HG03039 (cell line): Measurements from ENCODE around the gene SNAPC3.
A peak's percentile ranks its signal among the peaks of the same experiment; 100 is the strongest.
"Not testable (repeated sequence)": the region's sequence is repeated elsewhere in the genome, so short reads cannot be mapped to it uniquely, and the experiment has no call there.

Source experiments
- ATAC-seq: cut with Tn5 transposase; IDR thresholded peaks from one replicate; pipeline ENCODE4 v1.9.1; 2021; ENCODE audit warnings: mild to moderate bottlenecking, moderate library complexity; ENCODE audit not compliant: unreplicated experiment

The SNAPC3 gene

DNA sequence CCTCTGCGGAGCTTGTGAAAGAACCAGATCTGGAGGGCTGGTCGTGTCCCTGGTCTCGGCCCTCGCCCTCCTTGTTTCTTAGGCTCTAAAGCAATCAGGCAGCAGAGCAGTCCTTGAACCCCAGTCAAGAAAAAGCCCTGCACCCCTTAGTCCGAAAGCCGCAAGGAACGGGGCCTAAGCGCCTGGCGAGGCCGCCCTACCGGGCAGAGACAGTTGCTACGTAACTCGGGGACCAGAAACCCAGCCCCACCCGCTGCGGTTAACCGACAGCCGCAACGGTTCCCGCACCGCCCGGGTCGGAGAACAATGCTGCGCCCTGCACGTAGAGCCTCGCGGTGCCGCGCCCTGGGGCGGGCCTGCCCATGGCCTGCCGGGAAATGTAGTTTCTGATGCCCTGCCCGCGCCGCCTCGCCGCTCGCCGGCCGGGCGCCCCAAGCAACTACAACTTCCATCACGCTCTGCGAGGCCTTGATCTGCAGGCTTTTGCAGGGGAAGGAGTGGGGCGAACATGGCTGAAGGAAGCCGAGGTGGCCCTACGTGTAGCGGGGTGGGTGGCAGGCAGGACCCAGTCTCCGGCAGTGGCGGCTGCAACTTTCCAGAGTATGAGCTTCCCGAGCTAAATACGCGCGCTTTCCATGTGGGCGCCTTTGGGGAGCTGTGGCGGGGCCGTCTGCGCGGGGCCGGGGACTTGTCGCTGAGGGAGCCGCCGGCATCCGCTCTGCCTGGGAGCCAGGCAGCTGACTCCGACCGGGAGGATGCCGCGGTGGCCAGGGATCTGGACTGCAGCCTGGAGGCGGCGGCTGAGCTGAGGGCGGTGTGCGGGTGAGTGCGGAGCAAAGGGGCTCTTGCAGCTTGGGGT, at the start of gene SNAPC3:
SNAPC3 (plus strand) TSS at position 505 of the 859 bp plus-strand sequence; CDS start at position 509, 4 bp downstream.
- ATAC-seq, result peak; percentile 96

DNA sequence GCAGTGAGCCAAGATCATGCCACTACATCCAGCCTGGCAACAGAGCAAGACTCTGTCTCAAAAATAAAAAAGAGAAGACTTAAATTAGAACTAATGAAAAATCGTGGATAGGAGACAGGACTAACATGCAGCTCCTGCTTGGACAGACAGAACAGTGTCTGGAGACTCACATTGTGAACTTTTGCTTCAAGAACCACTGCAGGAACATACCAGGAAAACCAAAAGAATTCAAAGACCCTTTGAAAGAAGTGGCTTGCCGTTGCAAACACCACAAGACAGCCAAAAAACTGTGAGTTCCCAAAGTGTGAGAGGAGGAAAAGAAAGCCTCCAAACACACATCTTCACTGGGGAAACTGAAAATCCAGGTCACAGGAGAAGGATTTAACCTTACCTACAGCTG, 48.8 kb upstream of the SNAPC3 start:
- ATAC-seq, result no peak

DNA sequence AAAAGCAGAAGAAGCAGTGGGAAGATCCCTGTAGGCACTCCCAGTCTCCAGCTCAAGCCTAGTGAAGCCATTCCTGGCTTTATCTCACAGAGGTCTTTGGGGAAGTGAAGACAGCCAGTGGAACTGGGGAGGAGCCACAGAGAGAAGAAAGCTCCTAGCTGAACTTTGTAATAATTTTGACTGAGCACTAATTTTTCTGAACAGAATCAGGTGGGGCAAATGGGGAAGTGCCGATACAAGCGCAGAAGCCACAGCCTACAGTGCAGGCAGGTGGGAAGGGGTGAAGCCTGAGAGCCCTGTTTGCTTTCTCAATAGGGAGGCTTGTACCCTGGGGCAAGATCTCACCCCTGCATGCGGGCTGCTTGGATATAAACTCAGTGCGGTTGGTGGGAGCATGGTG, 48.4 kb upstream of the SNAPC3 start:
- ATAC-seq, result no peak

DNA sequence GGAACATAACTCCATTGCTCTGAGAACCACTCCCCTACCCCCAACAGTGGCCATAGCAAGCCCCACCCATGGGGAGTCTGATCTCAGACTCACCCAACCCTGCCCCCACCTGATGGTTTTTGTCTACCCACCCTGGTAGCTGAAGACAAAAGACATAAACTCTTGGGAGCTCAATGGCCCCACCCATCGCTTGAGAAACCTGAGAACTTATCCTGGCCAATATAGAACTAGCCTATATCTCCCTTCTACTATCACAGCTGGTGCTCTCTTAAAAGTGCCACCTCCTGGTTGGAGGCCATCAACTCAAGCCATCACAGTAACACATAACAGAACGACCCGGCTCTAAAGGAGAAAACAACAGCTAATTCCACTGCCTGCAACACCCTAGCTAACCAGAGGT, 47.9 kb upstream of the SNAPC3 start:
- no peak for ATAC-seq

DNA sequence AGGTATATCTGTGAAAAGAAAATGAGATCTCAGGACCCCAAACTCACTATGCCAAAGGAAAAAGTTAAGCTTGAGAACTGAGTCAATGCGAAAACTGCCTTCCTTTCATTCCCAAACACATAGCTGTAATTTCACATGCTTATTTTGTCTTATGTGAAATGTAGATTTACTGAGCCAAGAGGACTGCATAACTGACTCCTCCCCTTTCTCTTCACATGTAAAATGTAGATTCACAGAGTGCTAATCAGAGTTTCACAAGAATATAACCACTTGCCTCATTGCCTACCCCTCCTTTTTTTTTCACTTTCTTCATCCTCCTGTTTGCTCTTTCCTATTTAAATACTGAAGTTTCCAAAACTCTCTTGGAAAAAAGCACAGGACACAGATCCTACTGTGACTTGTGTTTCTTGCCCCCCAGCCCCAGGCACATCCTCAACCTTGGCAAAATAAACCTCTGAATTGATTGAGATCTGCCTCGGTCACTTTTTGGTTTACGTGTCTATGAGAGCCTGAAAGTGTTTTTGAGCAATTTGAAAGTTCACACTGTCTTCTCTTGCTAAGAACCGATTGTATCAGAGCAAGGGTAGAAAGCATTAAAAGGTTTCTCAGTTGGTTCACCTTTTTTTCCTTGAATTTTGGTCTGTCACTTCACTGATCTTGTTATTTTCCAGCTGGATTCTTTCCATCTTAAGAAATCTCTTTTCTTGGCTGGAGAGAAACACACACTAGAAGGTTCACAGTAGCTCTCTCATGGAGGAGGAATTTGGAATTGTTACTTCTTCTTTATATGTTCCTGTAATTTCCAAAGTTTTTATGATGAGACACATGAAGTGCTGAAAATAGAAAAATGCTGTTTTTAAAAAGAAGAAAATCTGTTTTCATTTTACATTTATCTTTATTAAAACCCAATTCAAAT, 44.8 kb upstream of the SNAPC3 start:
- ATAC-seq, result no peak

DNA sequence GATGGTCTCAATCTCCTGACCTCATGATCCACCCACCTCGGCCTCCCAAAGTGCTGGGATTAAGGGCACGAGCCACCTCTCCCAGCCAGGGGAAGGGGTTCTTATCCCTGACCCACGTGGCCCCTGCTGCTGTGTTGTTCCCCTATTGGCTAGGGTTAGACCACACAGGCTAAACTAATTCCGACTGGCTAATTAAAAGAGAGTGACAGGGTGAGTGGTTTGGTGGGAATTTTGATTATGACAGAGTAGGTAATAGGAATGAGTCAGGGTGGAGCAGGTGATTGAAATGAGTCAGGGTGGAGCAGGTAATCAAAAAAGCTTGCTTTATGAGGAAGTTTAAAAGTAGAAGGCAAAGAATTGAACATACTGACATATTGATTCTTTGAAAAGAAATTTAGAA, 43.4 kb upstream of the SNAPC3 start:
- ATAC-seq, result not testable (repeated sequence)

DNA sequence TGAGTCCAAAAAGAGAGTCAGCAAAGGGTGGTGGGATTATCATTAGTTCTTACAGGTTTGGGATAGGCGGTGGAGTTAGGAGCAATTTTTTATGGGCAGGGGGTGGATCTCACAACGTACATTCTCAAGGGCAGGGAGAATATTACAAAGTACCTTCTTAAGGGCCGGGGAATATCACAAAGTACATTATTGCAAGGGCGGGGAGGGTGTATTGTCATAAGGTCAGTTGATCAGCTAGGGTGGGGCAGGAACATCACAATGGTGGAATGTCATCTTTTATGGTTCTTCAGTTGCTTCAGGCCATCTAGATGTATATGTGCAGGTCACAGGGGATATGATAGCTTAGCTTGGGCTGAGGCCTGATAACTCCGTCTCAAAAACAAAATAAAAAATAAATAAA, 42.8 kb upstream of the SNAPC3 start:
- not testable (repeated sequence) for ATAC-seq

DNA sequence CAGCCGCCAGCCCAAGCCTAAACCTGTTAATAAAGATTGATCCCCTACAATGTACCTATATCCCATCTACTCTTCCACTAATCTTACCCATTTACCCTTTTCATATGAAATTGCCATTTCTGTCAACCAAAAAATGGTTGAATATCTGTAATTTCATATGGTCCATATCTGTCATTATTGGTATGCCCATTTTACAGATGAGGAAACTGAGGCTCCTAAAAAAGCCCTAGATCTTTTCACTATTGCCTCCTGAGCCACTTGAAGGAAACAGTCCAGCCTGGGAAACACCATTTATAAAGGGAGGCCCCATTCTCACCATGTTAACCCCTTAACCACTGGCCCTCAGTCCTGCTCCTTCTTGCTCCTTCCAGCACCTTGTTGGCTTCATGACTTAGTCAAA, 41.2 kb upstream of the SNAPC3 start:
- no peak for ATAC-seq

DNA sequence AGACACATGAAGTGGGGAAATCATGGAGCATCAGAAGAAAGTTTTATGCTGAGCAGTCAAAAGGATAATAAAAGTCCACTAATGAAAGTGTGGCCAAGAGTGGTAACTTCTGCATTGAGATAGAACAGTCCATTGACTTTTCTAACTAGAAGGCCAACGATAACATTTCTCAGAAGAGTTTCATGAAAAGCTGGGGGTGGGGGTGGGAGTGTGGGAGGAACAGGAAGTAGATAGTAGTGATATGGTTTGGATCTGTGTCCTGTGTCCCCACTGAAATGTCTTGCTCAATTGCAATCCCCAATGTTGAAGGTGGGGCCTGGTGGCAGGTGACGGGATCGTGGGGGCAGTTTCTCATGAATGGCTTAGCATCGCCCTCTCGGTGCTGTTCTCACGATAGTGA, 36.2 kb upstream of the SNAPC3 start:
- no peak for ATAC-seq

DNA sequence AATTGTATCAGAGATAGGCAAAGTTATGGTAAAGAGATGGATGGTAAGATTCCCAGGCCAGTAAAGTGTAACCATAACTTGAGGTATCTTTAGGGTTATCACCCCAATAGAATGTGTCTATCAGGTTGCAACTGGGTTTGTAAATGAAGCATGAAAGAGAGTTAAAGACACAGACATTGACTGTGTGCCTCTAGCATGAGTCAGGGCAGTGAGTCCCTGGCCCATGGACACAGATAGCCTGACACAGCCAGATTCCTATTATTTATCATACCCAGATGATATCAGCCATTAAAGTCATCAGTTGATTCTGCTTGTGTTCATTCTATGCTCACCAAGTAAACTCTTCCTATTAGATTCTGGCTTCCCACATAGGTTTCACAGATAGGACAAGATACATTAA, 33.5 kb upstream of the SNAPC3 start:
- no peak for ATAC-seq

DNA sequence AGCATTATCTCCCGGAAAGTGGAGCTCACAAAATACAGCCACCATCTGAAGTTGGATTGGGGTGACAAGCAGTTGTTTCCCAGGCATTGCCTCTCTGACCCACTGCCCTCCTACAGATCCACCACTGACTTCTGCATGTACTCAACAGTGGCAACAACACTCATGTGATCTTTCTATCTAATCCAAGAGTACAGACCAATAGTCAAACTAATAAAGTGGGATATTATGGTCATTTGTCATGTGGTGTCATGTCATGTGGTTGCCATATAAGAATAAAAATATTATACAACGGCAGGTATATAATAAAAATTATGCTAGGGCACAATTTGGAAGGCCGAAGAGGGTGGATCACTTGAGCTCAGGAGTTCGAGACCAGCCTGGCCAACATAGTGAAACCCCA, 33.0 kb upstream of the SNAPC3 start:
- ATAC-seq, result no peak

DNA sequence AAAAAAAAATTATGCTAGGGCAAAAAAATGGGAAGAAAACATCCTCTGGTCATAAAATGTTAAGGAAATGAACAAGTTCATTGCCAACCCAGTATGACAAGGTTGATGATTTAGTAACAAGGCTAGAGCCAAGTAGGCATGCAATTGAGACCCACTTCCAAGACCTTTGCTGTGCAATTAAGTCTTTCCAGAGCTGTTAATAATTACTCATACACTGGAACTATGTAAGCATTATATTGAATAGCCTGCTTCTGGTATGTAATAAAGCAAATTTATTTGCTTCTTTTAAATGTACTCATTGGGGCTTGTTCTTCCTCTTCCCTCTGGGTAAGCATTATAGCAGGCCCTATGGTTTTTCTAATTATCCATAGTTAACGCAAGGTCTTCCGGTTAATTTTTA, 32.5 kb upstream of the SNAPC3 start:
- no peak for ATAC-seq

DNA sequence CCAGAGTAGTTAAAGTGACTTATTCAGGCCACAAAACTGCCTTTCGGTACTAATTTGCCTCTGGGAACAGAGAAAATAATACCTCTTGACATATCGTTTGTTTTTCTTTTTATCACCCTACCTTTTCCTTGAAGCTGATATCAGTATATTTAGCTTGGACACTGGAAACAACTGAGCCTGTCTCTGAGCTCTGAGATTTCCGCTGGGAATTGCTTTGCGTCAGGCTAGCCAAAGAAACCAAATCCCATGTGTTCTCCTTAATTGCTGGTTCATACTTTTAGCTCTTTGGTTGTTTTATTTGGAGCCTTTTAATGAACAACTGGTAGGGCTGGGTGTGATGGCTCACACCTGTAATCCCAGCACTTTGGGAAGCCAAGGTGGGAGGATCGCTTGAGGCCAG, 30.3 kb upstream of the SNAPC3 start:
- no peak for ATAC-seq

DNA sequence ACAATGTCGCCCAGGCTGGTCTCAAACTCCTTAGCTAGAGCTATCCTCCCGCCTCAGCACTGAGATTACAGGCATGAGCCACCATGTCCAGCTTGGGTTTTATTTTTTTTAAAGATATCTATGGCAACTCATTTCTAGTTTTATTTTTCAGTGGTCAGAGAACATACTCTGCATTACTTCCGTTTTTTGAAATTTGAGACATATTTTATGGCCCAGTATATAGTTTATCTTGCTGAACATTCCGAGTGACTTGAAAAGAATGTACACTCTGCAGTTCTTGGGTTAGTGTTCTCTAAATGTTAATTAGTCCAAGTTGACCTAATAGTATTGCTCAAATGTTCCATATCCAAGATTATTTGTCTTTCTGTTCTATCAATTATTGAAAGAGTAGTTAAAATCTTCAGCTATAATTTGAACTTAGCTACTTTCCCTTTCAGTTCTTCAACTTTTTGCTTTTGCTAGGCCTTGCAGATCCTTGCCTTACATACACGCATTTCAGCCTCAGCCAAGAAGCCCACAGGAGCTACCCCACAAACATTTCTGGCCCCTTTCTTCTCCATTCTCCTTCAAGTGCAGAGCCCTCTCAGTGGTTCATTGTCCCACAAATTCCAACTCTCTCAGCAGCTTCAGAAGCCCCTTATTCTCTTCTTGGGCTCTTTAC, 22.3 kb upstream of the SNAPC3 start:
- ATAC-seq, result no peak

DNA sequence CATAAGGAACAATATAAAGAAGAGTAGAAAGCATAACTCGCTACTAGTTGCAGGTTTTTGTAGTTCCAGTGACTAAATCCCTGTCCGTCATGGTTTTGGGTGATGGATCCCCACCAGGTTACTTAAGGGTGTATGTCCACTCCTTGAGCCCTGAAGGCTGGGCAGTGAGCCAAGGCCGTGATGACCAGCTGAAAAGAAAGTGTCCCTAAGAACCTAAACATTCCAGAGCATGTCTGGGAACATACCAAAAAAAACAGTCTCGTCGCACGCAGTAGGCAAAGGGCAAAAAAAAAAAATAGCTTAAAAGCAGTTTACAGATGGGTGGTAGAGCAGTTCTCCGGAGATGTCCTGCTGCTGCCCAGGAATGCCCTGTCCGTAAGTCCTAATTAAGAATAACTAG, 21.4 kb upstream of the SNAPC3 start:
- ATAC-seq, result no peak

DNA sequence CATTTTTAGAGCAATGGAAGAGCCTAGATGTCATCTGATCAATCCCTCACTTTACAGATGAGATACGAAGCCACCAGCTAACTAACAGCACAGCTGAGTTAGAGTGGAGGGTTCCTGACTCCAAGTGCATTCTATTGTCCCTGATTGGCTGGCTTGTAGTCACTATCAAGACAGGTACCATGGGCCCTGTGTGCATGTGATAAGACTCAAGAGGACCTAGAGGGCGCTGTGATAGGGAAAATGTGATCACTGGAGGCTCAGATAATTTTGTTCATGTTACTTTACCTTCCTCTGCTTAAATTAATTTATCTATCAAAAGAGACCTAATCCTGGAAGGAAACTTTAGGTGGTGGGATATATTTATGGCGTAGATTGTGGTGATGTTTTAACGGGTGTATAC, 19.5 kb upstream of the SNAPC3 start:
- no peak for ATAC-seq

DNA sequence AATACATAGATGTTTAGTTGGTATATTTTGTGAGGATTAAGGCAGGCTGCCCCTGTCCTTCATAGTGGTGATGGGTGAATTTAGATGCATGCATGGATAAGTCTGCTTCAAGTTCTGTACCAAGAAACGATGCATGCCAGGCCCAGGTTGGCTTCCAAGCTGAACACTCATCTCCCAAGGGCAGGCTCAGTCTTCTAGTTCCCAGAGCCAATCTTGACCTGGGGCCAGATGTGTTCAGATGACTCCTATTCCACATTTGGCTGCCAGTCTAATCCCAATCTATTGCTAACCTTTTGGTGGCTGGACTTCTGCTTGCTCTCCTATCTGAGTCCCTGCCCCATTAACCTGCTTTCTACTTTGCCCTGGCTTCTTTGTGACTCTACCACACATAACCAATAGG, 18.5 kb upstream of the SNAPC3 start:
- no peak for ATAC-seq

DNA sequence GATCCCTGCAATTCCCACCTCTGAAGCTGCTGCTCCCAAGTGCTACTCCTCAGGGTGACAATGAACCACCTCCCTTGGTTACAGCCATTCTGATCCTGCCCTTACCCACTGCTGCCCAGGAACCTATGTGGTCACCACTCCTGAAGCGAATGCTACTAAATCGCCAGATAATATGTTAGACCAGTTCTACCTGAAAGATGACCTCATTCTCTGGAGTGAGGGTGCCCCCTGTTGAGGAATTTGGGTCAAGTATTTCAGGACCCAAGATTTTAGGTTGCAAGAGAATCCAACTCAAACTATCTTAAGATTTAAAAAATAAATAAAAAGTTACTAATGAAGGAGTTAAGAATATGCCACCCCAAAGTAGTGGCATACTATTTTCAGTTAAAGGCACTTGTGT, 5.8 kb upstream of the SNAPC3 start:
- ATAC-seq, result no peak

DNA sequence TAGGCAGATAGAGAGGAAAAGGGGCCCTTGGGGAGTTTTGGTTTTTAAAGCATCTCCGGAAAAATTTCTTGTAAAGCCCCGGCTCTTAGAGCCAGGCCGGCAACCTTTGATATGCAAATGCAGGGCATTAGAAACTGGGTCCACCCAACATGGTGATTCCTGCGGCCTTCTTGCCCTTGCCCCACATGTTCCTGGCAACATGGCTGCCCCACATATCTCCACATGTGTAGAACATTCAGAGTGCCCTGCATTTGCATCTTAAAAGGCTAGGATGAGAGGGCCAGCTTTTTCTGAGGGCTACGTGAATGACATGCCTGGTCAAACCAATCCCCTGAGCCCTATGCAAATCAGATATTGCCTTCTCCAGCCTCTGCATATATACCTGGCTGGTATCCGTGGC, 5.0 kb upstream of the SNAPC3 start:
- ATAC-seq, result no peak

DNA sequence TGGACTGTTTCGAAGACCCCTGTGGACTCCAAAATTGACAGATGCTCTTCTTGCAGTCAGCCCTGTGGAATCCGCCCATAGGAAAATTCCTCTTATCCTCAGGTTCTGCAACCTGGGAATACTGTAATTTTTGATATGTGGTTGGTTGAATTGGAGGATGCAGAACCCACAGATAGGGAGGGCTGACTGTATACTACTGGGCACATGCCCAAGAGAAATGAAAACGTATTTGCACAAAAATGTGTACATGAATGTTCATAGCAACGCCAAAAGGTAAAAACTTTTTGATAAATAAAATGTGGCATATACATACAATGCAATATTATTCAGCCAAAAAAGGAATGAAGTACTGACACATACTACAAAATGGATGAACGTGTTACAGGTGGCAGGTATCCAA, 1.9 kb upstream of the SNAPC3 start:
- no peak for ATAC-seq

DNA sequence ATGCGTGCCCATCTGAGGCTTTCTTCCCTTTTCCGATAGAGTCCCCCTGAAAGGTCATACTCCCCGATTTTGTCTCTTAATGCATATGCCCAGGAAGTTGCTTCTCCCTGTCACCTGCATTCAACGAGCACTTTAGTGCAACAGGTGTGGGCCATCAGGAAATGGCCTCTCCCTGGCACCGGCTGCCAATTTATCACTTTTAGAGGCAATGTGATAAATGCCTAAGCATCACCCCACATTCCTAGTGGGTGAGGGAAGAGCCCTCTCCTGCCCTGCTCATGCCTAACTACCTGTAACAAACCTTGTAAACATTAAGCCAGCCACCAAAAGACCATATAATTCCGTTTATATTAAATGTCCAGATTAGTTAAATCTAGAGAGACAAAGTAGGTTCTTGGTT, 1.1 kb upstream of the SNAPC3 start:
- no peak for ATAC-seq

DNA sequence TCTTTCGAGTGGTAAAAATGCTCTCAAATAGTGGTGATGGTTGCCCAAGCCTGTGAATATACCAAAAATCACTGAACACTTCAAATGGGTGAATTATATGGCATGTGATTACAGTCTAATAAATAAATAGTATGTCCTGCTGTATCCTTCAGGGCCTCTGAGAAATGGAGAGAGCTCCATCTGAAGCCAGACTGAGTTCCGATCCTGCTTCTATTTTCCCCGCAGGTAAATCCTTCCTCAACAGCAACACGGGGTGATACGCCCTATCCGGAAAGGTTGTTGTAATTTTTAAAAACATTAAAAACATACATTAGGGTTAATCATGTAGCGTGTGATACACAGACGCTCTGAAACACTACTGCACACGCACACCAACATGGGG, 695 bp upstream of the SNAPC3 start:
- no peak for ATAC-seq
